NCI-H510A (cell line): ENCODE measurements around the gene BLACAT1.
"Not testable (repeated sequence)": the region's sequence is repeated elsewhere in the genome, so short reads cannot be mapped to it uniquely, and the experiment has no call there.

Experiments
- DNase-seq: peaks from one replicate; lab custom pipeline; 2025; lab: John Stamatoyannopoulos, UW

The BLACAT1 gene

GRCh38 chr1:205440121-205440475, 15.7 kb downstream of the BLACAT1 start:
- no peak for DNase-seq

- DNase-seq = peak; percentile 76
These were observed 17.4 kb downstream of the BLACAT1 start for GRCh38 chr1:205438213-205439158.

GRCh38 chr1:205437570-205437969, 18.3 kb downstream of the BLACAT1 start:
- DNase-seq = no peak

GRCh38 chr1:205436776-205437410, 19.0 kb downstream of the BLACAT1 start:
- no peak for DNase-seq

DNA sequence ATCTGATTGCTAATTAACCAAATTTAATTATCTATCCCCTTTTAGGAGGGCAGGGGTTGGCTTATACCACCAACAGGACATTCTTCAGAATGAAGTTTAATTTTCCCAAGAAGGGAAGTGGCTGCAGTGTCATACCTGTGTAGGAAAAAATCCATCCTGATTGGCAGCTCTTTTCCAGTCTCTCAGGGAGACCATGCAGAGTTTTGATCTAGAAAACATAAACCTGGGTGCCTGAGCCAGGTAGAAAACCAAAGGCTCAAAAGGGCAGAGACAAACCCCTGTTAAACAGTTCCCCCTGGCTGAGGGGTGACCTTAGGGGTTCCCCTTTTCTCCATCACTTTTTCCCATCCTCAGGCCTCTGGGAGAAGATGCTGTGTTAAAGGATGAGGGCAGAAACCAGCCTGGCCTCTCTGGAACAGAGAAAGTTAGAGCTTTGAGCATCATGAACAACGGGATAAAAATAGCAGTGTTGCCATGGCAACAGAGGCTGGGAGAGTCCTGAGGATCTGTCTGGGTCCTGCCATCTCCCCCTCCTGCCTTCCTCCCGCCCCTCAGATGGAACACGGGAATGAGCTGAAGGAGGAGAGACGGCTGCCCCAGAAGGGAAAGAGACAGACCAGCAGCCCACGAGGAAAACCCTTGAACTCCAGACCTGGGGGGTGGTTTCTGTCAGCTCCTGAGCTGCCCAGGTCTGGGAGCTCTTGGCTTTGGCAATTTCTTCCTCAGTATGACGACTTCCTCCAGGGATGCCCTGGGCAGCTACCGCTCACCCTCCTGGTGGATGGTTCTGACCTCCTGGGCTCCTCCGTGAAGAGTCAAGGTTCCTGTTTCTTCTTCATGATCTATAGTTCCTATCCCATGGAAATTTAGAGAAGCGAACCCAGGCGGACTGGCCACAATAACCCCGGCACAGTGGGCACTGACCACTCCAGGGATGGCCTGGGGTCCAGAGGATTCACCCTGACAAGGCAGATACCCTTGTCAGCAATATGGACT, 20.0 kb downstream of the BLACAT1 start:
- no peak for DNase-seq

DNA sequence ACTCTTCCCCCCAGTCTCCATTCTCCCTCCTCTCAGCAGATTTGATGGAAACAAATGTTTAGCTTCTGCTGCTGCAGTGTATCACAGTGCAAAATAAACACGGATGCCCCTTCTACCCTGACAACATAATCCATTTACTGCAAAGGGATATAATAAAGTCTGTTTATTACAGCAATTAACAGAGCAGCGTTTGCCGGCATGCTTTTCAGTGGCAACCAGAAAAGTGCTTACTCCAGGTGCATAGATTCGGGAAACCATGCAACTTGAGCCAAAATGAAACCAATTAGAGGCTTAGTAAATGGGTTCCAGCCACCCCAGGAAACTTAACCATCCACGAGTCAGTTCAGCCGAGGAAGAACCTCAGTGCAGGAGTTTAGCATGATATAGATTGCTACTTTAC, 21.1 kb downstream of the BLACAT1 start:
- no peak for DNase-seq

- DNase-seq = not testable (repeated sequence)
These were observed 23.2 kb downstream of the BLACAT1 start for GRCh38 chr1:205432692-205433091.

- no peak for DNase-seq
These were observed 23.7 kb downstream of the BLACAT1 start for GRCh38 chr1:205432116-205432515.

DNA sequence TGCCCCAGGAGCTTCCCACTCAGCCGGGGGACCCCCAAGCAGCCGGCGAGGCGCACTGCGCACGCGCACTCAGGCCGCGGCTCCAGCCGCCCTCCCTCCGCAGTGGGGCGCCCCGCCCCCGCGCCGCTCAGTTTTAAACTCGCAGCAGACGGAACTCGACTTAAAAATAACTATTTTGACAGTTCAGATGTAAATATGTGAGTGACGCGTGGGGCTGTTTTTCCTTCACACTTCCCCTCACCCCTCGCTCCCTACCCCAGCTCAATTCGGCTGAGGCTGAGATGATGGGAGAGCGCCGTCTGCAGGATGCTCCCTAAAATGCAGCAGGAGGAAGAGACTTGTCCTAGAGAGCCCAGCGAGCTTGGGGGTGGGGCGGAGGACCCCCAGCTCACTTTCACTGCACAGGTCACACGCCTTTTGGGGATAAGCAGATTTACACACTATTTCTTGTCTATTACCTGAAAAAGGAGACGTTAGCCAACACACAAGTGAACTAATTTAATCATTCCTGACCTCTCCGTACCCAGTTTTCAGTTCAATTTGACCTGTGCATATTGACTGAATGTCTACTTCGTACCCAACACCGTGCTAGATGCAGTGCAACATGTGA, 25.0 kb downstream of the BLACAT1 start:
- DNase-seq = no peak

DNA sequence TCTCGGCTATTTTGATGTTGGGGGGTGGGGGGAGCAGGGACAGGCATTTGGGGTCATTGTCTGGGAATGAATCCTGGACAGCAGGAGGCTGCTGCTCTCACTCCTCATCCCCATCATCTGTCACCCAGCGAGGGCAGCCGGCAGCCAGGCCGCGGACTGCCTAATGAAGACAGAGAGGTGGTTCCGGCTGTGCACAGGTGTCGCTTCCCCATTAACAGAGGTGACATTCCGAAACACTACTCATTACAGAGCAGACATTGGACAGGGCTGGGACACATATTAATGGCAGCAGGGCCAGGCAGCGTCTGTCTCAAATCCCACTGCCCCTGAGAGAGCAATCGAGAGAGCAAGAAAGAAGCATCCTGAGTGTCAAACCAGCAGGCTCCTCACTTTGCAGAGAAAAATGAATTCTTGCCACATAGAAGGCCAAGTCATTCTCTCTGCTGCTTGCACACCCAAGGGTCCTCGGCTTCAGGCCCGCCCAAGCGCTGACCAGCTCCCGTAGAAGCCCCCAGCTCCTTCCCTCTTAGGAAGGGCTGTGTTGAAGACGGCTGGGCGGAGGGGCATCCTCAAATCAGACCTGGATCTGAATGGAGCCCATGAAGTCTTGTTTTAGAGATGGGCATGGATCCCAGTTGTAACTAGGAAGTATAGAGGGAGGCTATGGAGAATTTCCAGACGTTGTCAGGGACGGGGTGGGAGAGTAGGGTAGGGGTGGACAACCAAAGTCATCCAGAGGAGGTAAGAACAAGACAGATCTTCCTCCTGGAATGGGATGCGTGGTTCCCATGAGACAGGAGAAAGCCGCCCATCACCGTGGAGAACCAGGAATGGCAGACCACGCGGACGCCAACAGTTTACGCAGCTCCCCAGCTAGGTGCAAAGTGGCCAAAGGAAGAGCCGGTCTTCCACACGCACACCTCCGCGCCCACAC, 25.8 kb downstream of the BLACAT1 start:
- DNase-seq = no peak

GRCh38 chr1:205424901-205425600, 30.8 kb downstream of the BLACAT1 start:
- no peak for DNase-seq

- no peak for DNase-seq
These were observed 31.9 kb downstream of the BLACAT1 start for GRCh38 chr1:205423814-205424399.

DNA sequence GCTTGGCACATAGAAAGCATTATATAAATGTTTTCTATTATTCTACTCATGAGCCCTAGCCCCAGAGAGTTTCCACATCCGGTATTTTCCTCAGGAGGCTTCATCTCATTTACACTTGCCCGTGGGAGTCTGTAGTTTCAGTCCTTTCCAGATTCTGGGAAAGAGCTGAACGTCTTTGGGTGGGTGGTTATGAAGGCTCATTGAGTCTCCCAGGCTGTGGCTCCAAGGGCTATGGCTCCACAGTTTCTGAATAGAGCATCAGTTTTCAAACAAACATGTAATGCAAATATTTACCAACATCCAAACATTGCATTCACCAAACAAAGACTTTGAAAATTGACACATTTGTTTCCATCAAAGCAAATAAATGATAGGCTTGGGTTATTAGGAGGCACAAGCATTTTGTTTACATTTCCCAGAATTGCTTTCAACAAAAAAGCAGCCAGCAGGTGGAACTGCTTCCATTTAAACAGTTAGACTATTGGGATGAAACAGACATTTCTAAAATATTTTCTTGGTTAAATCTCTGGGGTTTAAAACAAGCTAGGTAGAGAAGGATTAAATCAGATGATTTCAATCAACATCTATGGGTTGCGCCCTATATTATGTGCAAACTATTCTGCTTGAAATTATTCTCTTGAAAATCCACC, 32.7 kb downstream of the BLACAT1 start:
- no peak for DNase-seq

DNA sequence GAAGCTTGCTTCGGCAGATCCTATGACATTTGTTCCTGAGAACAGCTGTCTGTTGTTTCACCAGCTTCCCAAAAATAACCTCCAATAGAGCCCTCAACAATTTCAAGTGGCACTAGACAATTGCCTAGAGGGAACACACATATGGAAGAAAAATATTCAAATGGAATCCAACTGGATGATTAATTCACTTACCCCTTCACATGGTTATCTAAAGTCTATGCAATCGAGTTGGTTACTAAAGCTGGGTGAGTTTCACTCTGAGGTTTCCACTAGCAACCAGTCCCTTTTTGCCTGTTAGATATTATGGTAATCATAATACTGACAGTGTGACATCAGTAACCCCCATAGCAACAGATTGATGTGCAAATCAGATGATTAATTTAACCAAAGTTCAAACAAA, 34.0 kb downstream of the BLACAT1 start, which contains the start of gene LEMD1:
TSS of gene LEMD1 (minus strand) at position 259 of the 400 bp plus-strand sequence. CDS start 1,520 bp downstream, outside the sequence.
- no peak for DNase-seq

DNA sequence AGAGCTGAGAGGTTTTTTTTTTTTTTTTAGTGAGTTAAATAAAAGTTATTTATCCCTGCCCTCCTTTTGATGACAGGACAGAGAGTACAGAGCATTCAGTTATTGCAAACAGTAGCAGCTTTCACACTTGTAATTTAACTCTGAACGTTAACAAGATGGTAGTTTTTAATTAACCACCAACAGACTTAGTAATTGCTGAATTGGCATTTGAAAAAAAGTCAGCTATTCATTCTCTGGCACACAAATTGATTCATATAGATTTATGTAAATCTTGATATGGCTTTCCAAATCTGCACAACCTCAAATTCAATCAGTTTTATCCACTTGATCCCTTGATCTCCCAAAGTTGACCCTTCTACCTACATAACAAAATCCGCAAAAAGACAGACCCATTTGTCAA, 34.9 kb downstream of the BLACAT1 start:
- no peak for DNase-seq

- no peak for DNase-seq
These were observed 37.8 kb downstream of the BLACAT1 start for GRCh38 chr1:205417870-205418635.

- no peak for DNase-seq
These were observed 39.5 kb downstream of the BLACAT1 start for GRCh38 chr1:205416322-205416721.
